H1 (cell line): Measurements from ENCODE around the gene ADNP. TPM values are rescaled to one million over a fixed set of nuclear protein-coding genes. Genes with fewer than 3 reads are reported as not detected.
"Not testable (repeated sequence)": the region's sequence is repeated elsewhere in the genome, so short reads cannot be mapped to it uniquely, and the experiment has no call there.

Experiments
- CTCF ChIA-PET: fragments of 300-600 bp; sonication (Branson Sonifier 250); formaldehyde crosslinking; loops from one replicate; lab custom pipeline; 2021; ENCODE audit not compliant: partially characterized antibody; lab: Charles Lee
- POLR2A ChIA-PET: fragments of 300-600 bp; sonication (Branson Sonifier 250); formaldehyde crosslinking; loops from one replicate; lab custom pipeline; 2021; ENCODE audit warnings: inconsistent platforms; ENCODE audit not compliant: partially characterized antibody; lab: Charles Lee
- DNase-seq, 2 experiments: peaks; one replicate each; pipeline versions ENCODE4 v3.0.0 to v3.0.0-alpha.2; 2010 to 2022; ENCODE audit warnings: low spot score in 2 of 2, low read depth in 1 of 2, mixed read lengths in 1 of 2
- FAIRE-seq: peaks from 2 replicates; lab custom pipeline; 2011; peaks lifted over from hg19 to GRCh38; lab: Jason Lieb, UNC
- H2AFZ ChIP-seq: 2 replicates; pipeline ENCODE4 v1.8.1; 2012; ENCODE audit warnings: low read length, inconsistent platforms
- H2AK5ac ChIP-seq: 2 replicates; pipeline ENCODE4 v1.6.1; 2013; ENCODE audit warnings: low read depth, low read length
- H2BK120ac ChIP-seq: replicated peaks from 2 replicates; pipeline ENCODE3; 2013; ENCODE audit warnings: low read depth, low read length, inconsistent platforms
- H2BK12ac ChIP-seq: 2 replicates; pipeline ENCODE4 v1.6.1; 2013; ENCODE audit warnings: low read depth, low read length
- H2BK15ac ChIP-seq: 2 replicates; pipeline ENCODE4 v1.6.1; 2013; ENCODE audit warnings: low read length
- H2BK20ac ChIP-seq: 2 replicates; pipeline ENCODE4 v1.6.1; 2013; ENCODE audit warnings: low read length
- H2BK5ac ChIP-seq: 2 replicates; pipeline ENCODE4 v1.6.1; 2013; ENCODE audit warnings: low read depth, low read length
- H3K14ac ChIP-seq: 2 replicates; pipeline ENCODE4 v1.6.1; 2013; ENCODE audit warnings: inconsistent platforms; ENCODE audit not compliant: insufficient read length
- H3K18ac ChIP-seq: 2 replicates; pipeline ENCODE4 v1.6.1; 2013; ENCODE audit warnings: low read length; ENCODE audit errors: extremely low read depth
- H3K23ac ChIP-seq: 2 replicates; pipeline ENCODE4 v1.6.1; 2013; ENCODE audit warnings: inconsistent platforms; ENCODE audit not compliant: insufficient read length
- H3K23me2 ChIP-seq: 2 replicates; pipeline ENCODE4 v1.6.1; 2013; ENCODE audit warnings: low read depth, low read length
- H3K27ac ChIP-seq: 2 replicates; pipeline ENCODE4 v1.6.1; 2011; ENCODE audit warnings: low read depth, low read length, inconsistent platforms
- H3K27me3 ChIP-seq, 4 experiments: replicated peaks in 1 of 4; 1 replicate in 1 of 4; 2 replicates in 3 of 4; pipeline versions ENCODE4 v1.6.1 to v1.8.1; 2011 to 2013; ENCODE audit warnings: low read length in 3 of 4, mild to moderate bottlenecking in 3 of 4, inconsistent platforms in 2 of 4, mixed read lengths in 2 of 4, moderate library complexity in 1 of 4; ENCODE audit not compliant: control insufficient read depth in 3 of 4, insufficient read depth in 3 of 4; ENCODE audit errors: extremely low read depth in 1 of 4
- H3K36me3 ChIP-seq, 4 experiments: 2 replicates each; pipeline versions ENCODE4 v1.6.1 to v1.8.1; 2011 to 2013; ENCODE audit warnings: mild to moderate bottlenecking in 4 of 4, low read length in 3 of 4, moderate library complexity in 2 of 4, control low read depth in 1 of 4, inconsistent platforms in 1 of 4; ENCODE audit not compliant: insufficient read depth in 4 of 4, control insufficient read depth in 2 of 4
- H3K4ac ChIP-seq: replicated peaks from 2 replicates; pipeline ENCODE3; 2013; ENCODE audit warnings: low read length, low read depth, mixed read lengths, inconsistent platforms; ENCODE audit not compliant: insufficient read length
- H3K4me1 ChIP-seq, 4 experiments: replicated peaks in 1 of 4; 1 replicate in 1 of 4; 2 replicates in 3 of 4; pipeline versions ENCODE4 v1.6.1 to v1.8.1; 2011 to 2013; ENCODE audit warnings: low read length in 3 of 4, inconsistent platforms in 2 of 4, mixed read lengths in 1 of 4; ENCODE audit not compliant: insufficient read depth in 4 of 4, control insufficient read depth in 3 of 4
- H3K4me2 ChIP-seq, 2 experiments: 2 replicates each; pipeline versions ENCODE4 v1.6.1 to v1.8.1; 2011 to 2013; ENCODE audit warnings: low read depth in 2 of 2, low read length in 2 of 2, control low read depth in 1 of 2, inconsistent platforms in 1 of 2, mild to moderate bottlenecking in 1 of 2; ENCODE audit not compliant: insufficient read depth in 1 of 2
- H3K4me3 ChIP-seq, 4 experiments: fragments of 200-600, 300-600 bp in 1 of 4; sonication (generic), shearing (Covaris generic), sonication (Bioruptor Twin) in 1 of 4; 2 replicates each; pipeline versions ENCODE4 v1.5.1 to v1.8.1; 2011 to 2016; ENCODE audit warnings: low read length in 4 of 4, low read depth in 3 of 4, control low read depth in 2 of 4, inconsistent platforms in 2 of 4, mild to moderate bottlenecking in 2 of 4, mixed read lengths in 1 of 4, moderate library complexity in 1 of 4; ENCODE audit not compliant: insufficient read depth in 2 of 4; ENCODE audit errors: extremely low read depth in 1 of 4
- H3K56ac ChIP-seq: replicated peaks from 2 replicates; pipeline ENCODE3; 2013; ENCODE audit warnings: low read depth, mild to moderate bottlenecking, mixed read lengths, low read length, inconsistent platforms; ENCODE audit not compliant: insufficient read length
- H3K79me1 ChIP-seq: 2 replicates; pipeline ENCODE4 v1.6.1; 2013; ENCODE audit warnings: low read depth, low read length, control low read depth
- H3K79me2 ChIP-seq, 2 experiments: 2 replicates each; pipeline versions ENCODE4 v1.6.1 to v1.8.1; 2012 to 2013; ENCODE audit warnings: low read length in 2 of 2, mild to moderate bottlenecking in 2 of 2, inconsistent platforms in 1 of 2; ENCODE audit not compliant: insufficient read depth in 2 of 2, control insufficient read depth in 1 of 2
- H3K9ac ChIP-seq, 4 experiments: replicated peaks in 1 of 4; 1 replicate in 1 of 4; 2 replicates in 3 of 4; pipeline versions ENCODE4 v1.6.1 to v1.8.1; 2011 to 2013; ENCODE audit warnings: low read depth in 3 of 4, low read length in 3 of 4, control low read depth in 2 of 4, mild to moderate bottlenecking in 2 of 4, moderate library complexity in 2 of 4, inconsistent platforms in 1 of 4; ENCODE audit errors: extremely low read depth in 1 of 4
- H3K9me3 ChIP-seq, 2 experiments: 2 replicates each; pipeline versions ENCODE4 v1.6.1 to v1.8.1; 2012 to 2013; ENCODE audit warnings: mild to moderate bottlenecking in 2 of 2, moderate library complexity in 2 of 2, control low read depth in 1 of 2, inconsistent platforms in 1 of 2, low read depth in 1 of 2, low read length in 1 of 2, mixed read lengths in 1 of 2; ENCODE audit not compliant: insufficient read depth in 2 of 2
- H4K20me1 ChIP-seq, 2 experiments: replicated peaks in 1 of 2; 2 replicates each; pipeline versions ENCODE3 to v1.8.1; 2011 to 2013; ENCODE audit warnings: inconsistent platforms in 2 of 2, low read length in 2 of 2, mild to moderate bottlenecking in 1 of 2; ENCODE audit not compliant: insufficient read depth in 2 of 2, control insufficient read depth in 1 of 2
- H4K5ac ChIP-seq: 2 replicates; pipeline ENCODE4 v1.6.1; 2013; ENCODE audit warnings: low read length, low read depth, mixed read lengths, inconsistent platforms; ENCODE audit not compliant: insufficient read length
- H4K8ac ChIP-seq: 2 replicates; pipeline ENCODE4 v1.8.0; 2013; ENCODE audit warnings: mild to moderate bottlenecking, moderate library complexity, low read length, inconsistent platforms; ENCODE audit not compliant: insufficient read depth; ENCODE audit errors: extremely low read depth
- H4K91ac ChIP-seq: replicated peaks from 2 replicates; pipeline ENCODE3; 2013; ENCODE audit warnings: low read length, mixed read lengths, inconsistent platforms; ENCODE audit not compliant: insufficient read length
- WGBS, 2 experiments: shearing (Covaris generic) in 1 of 2; methylation state at CpG; one replicate each; pipeline versions ENCODE4 v1.1.6 to v1.1.7; 2013 to 2015; ENCODE audit warnings: low lambda C conversion rate in 2 of 2, mixed read lengths in 2 of 2, inconsistent platforms in 1 of 2, low coverage in 1 of 2, missing lambda C conversion rate in 1 of 2; ENCODE audit not compliant: insufficient replicate concordance in 2 of 2, insufficient coverage in 1 of 2, insufficient read length in 1 of 2; ENCODE audit errors: extremely low coverage in 1 of 2, missing lambda C conversion rate in 1 of 2; 5-methylcytosine and 5-hydroxymethylcytosine counted together
- polyA plus RNA-seq, 7 experiments: library from polyadenylated mRNA; depleted of rRNA in 3 of 7; stranded (reverse) in 5 of 7; unstranded in 2 of 7; fragments of >200 nt in 5 of 7; fragments of 200-250 nt in 2 of 7; gene quantifications; 1 replicate in 5 of 7; 2 replicates in 1 of 7; 4 replicates in 1 of 7; pipeline versions ENCODE4 v1.2.1 to v1.2.3, GENCODE V29; 2011 to 2013; ENCODE audit warnings: missing spikeins in 2 of 7, mixed read lengths in 2 of 7
- total RNA-seq: library from RNA; stranded (reverse); fragmentation: NEBNext Ultra II Directional; extraction: Animal tissue kit (Norgen Biotek cat#: 25700); gene quantifications from 2 replicates; pipeline ENCODE4 v1.2.1, GENCODE V29; 2021

ADNP gene
- total and polyA plus RNA-seq, 2 of the 8 experiments (the other 6 are each of a cell fraction or from before 2014, with no cell fraction given): 31.6 to 123 TPM

GRCh38 chr20:50978533-50978932 is 47.3 kb upstream of the ADNP start:
- POLR2A ChIA-PET, FAIRE-seq: not testable (repeated sequence)

More at GRCh38 chr20:50978533-50978932, 47.3 kb upstream of the ADNP start:
- H3K56ac ChIP-seq, H3K27me3 ChIP-seq, H3K14ac ChIP-seq, H2BK15ac ChIP-seq, H2BK120ac ChIP-seq, H3K9ac ChIP-seq, H3K4me3 ChIP-seq, H4K91ac ChIP-seq, H3K9me3 ChIP-seq, H3K79me2 ChIP-seq, H3K79me1 ChIP-seq, H2AK5ac ChIP-seq, H2BK5ac ChIP-seq, H2BK20ac ChIP-seq, H4K5ac ChIP-seq, H3K36me3 ChIP-seq, H2AFZ ChIP-seq, H3K18ac ChIP-seq, H3K4me2 ChIP-seq, H4K8ac ChIP-seq, H2BK12ac ChIP-seq, DNase-seq, H3K27ac ChIP-seq, H3K23ac ChIP-seq, H3K23me2 ChIP-seq, H3K4ac ChIP-seq, H3K4me1 ChIP-seq, H4K20me1 ChIP-seq: not testable (repeated sequence)
- WGBS, 2 experiments: 81% methylated on average over 4 of the region's 4 CpGs; no CpG with 5 or more reads in 1 of the 2 experiments
- CTCF ChIA-PET: interaction anchor here (0.6 to 7.6 kb wide), 4 partner anchors 9 to 70 kb away, joined by 3 to 54 read pairs (median 4); no protein-coding TSS in a partner anchor
